Measurements from ENCODE around the gene IGFBP1.

The IGFBP1 gene

GRCh38 chr7:45939574-45939973 lies 51.3 kb downstream of the IGFBP1 start:
- no peak for DNase-seq

GRCh38 chr7:45940237-45940781 lies 52.0 kb downstream of the IGFBP1 start:
- DNase-seq, result peak; percentile 44

- no peak for DNase-seq
Observed at GRCh38 chr7:45940939-45941338, 52.7 kb downstream of the IGFBP1 start.
